PFSK-1 (cell line): ENCODE results near the gene VPS45.

Experiments used
- FOXP2 ChIP-seq: optimal IDR thresholded peaks from 2 replicates; pipeline ENCODE3; 2011; ENCODE audit warnings: borderline replicate concordance, control low read depth, inconsistent platforms; ENCODE audit not compliant: insufficient read depth; ENCODE audit errors: extremely low read length, extremely low read depth
- POLR2AphosphoS5 ChIP-seq: IDR thresholded peaks from 2 replicates; pipeline ENCODE4 v1.6.1; 2012; ENCODE audit warnings: low read depth, mild to moderate bottlenecking, control low read depth, low read length, moderate library complexity
- SIN3A ChIP-seq: IDR thresholded peaks from 2 replicates; pipeline ENCODE4 v1.6.1; 2012; ENCODE audit warnings: mild to moderate bottlenecking, low read length, moderate library complexity, borderline replicate concordance; ENCODE audit not compliant: insufficient read depth
- TAF1 ChIP-seq: IDR thresholded peaks from 2 replicates; pipeline ENCODE4 v1.6.1; 2012; ENCODE audit warnings: low read length, control low read depth, borderline replicate concordance; ENCODE audit not compliant: insufficient read depth
- TF ChIP-seq, protein P1 (sequence below), 2 experiments: IDR thresholded peaks; 2 replicates each; pipeline versions ENCODE4 v1.6.1 to v1.8.0; 2011 to 2012; ENCODE audit warnings: low read depth in 2 of 2, low read length in 2 of 2, control low read depth in 1 of 2, inconsistent platforms in 1 of 2, mild to moderate bottlenecking in 1 of 2, moderate library complexity in 1 of 2; ENCODE audit not compliant: insufficient read depth in 1 of 2

The VPS45 gene

DNA sequence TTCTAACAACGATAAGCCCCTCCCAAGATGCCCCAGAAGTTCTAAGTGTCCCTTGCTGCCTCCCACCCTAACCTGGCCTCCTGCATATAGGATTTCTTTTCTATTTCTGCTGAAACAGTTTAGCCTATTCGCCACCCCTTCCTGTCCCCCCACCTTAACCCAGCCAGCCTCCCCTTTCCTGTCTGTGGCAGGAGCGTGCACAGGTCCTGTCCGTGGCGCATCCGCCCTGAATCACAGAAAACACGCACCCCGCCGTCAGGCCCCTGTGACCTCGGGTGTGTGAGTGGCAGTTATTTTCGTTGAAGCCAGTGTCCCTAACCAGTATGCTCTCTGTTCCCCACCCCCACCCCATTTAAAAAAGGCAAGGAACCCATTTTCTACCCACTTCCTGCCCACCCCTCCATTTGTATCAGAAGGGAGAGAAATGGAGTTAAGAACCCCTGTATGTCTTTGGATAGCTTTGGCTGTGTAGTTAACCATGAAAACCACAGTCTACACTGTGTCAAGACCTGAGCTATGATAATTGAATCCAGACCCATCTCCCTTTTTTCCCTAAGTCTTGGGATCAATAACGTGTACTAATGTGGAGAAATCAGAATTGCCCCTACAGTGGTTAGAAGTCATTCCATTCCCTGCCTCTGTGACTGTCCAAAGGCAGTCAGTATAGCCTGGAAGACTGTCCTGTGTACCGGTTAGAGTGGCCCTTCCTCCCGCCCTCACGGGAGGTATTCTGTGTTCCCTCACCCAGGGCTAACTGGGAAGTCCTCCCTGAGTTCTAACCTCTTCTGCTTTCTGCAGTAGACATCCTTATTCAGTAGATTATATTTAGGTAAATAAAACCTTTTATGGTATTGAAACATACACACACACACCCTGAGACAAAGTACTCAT lies 84.0 kb downstream of the VPS45 start:
- no peak for TF ChIP-seq FOXP2
- no peak for TF ChIP-seq TAF1
- no peak for TF ChIP-seq SIN3A
- TF ChIP-seq, protein P1, sequence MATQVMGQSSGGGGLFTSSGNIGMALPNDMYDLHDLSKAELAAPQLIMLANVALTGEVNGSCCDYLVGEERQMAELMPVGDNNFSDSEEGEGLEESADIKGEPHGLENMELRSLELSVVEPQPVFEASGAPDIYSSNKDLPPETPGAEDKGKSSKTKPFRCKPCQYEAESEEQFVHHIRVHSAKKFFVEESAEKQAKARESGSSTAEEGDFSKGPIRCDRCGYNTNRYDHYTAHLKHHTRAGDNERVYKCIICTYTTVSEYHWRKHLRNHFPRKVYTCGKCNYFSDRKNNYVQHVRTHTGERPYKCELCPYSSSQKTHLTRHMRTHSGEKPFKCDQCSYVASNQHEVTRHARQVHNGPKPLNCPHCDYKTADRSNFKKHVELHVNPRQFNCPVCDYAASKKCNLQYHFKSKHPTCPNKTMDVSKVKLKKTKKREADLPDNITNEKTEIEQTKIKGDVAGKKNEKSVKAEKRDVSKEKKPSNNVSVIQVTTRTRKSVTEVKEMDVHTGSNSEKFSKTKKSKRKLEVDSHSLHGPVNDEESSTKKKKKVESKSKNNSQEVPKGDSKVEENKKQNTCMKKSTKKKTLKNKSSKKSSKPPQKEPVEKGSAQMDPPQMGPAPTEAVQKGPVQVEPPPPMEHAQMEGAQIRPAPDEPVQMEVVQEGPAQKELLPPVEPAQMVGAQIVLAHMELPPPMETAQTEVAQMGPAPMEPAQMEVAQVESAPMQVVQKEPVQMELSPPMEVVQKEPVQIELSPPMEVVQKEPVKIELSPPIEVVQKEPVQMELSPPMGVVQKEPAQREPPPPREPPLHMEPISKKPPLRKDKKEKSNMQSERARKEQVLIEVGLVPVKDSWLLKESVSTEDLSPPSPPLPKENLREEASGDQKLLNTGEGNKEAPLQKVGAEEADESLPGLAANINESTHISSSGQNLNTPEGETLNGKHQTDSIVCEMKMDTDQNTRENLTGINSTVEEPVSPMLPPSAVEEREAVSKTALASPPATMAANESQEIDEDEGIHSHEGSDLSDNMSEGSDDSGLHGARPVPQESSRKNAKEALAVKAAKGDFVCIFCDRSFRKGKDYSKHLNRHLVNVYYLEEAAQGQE (IDR thresholded peaks at IDR 0.05; ENCODE audit: insufficient read depth in 1 of 2, low read depth in 2 of 2, low read length in 2 of 2): no peak
- TF ChIP-seq POLR2AphosphoS5: no peak

DNA sequence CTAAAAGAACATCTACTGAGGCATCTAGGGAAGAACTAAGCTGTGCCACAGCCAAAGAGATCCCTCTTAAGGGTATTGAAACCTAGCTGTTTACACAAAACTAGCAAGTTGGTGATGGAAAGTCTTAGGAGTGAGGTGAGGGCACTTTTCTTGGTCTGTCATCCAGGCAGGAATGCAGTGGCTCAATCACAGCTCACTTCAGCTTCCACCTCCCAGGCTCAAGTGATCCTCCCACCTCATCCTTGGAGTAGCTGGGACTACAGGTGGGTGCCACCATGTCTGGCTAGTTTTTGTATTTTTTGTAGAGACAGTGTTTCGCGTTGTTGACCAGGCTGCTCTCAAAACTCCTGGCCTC lies 84.6 kb downstream of the VPS45 start:
- TF ChIP-seq TAF1 (no peak), POLR2AphosphoS5 (no peak), SIN3A (no peak), FOXP2 (no peak)
- TF ChIP-seq, protein P1 (IDR thresholded peaks at IDR 0.05; ENCODE audit: insufficient read depth in 1 of 2, low read depth in 2 of 2, low read length in 2 of 2): no peak

DNA sequence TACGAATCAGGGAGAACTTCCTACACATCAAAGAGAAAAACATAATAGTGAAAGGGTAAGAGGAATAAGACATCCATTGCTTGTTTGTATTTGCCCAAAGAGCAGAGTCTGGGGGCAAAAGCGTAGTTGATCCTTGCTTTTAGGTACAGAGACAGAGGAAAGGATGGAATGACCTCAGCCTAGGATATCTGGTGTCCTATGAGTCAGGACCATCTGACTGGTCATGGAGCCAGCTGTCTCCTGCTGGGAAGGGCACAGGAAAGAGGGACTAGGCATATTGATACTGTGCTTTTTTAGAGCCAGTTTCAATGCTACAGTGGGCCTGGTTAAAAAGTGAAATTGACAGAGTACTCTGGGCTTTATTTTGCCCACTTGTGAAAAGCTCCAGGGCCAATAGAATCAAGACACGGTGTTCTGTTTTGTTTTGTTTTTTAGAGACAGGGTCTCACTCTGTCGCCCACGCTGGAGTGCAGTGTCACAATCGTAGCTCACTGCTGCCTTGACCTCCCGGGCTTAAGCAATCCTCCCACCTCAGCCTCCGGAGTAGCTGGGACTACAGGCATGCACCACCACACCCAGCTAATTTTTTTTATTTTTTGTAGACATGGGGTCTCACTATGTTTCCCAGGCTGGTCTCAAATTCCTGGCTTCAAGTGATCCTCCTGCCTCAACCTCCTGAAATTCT lies 85.3 kb downstream of the VPS45 start:
- TF ChIP-seq TAF1: no peak
- TF ChIP-seq, protein P1 (IDR thresholded peaks at IDR 0.05; ENCODE audit: insufficient read depth in 1 of 2, low read depth in 2 of 2, low read length in 2 of 2): no peak
- TF ChIP-seq POLR2AphosphoS5: no peak
- no peak for TF ChIP-seq SIN3A
- TF ChIP-seq FOXP2: no peak

DNA sequence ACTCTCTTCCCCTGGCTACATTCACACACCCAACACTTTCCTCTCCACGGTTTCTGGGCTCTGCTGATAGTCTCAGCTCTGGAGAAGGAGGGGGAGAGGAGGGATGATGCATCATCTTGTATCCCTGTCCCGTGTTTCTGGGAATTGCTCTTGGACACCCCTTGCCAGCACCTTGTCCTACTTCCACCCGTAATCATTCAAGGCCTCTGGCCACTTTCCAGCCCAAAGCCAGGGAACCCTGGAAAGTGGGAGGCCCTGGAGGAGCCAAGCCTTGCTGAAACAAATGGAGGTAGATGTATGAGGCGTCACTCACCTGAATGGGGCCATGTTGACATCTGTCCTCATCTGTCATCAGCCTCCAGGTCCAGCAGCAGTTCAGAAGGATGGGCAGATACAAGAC lies 86.6 kb downstream of the VPS45 start:
- no peak for TF ChIP-seq FOXP2
- TF ChIP-seq POLR2AphosphoS5: no peak

DNA sequence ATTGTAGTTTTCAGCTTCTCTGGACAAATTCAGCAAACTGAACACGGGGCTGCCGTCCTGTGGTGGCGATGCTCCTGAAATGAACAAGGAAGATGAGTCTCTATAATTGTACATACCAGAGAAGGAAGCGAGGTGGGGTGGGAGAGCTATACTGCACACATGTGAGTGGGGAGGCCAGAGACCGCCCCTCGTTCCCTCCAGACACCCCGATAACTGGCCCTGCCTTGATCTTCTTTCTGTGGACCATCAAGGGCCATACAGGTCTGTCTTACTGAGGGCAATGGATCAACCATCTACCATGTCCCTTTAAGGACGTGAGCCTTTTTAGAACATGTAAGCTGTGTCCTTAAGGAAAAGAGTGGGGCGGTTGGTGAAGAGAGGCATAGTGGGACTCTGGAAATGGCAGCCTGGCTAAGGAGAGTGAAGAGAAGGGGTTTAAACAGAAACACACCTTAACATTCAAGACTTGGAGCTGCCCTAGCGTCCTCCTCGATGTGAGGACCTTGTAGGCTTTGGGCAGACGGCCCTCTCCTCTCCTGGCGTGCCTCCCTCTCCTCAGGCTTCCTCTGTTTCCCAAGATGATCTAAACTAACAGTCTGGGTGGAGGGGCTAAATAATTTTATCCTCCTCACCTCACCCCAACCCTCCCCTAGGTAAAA lies 88.0 kb downstream of the VPS45 start:
- TF ChIP-seq SIN3A: no peak
- TF ChIP-seq POLR2AphosphoS5: no peak
- no peak for TF ChIP-seq FOXP2
- no peak for TF ChIP-seq TAF1
- TF ChIP-seq, protein P1 (IDR thresholded peaks at IDR 0.05; ENCODE audit: insufficient read depth in 1 of 2, low read depth in 2 of 2, low read length in 2 of 2): no peak
